ENCODE measurements around the gene FGA. TPM values are rescaled to one million over a fixed set of nuclear protein-coding genes. Genes with fewer than 3 reads are reported as not detected.

FGA gene
- total RNA-seq, 1 donor from 2014 or later = not detected

DNA sequence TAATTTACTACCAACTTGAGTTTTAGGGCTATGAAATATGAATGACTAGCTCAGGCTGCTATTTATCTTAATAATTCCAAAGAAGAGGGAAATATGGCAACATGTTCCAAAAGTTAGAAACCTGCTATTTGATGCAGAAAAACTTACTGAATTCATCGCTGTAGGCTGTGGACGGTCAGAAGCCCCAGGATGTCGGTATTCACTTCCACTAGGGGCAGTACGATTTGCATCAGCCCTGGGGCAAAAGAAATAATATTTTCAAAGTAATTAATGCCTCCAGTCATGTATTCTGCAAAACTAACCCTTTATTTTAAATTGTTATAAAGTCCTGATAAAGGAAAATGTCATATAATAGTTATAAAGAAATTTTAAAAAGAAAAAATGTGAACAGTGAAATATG lies 44.9 kb downstream of the FGA start:
- intact Hi-C loops (cut with micrococcal nuclease) = no loop called here

DNA sequence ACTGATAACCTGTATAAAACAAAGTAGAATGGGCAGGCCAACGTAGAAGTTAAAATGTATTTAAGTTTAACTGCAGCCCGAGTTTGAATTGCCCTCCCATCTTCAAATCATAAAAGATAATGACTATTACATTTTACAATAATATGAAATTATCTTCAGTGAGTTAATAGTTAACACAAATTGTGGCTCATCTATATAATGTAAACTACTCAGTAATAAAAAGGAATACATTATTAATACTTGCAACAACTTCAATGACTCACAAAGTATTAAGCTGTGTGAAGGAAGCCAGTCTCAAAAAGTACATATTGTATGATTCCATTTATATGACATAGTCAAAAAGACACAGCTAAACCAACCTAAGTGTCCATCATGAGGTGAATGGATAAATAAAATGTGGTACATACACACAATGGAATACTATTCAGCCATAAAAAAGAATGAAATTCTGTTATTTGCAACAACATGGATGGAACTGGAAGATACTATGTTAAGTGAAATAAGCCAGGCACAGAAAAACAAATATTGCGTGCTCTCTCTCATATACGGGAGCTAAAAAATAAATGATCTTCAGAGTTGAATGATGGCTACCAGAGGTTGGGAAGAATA lies 48.2 kb downstream of the FGA start:
- intact Hi-C loops (cut with micrococcal nuclease) = no loop called here

Other genes starting within 250 kb of the FGA start
- not detected in 2 replicates for gene DCHS2, start 98.9 kb downstream of the FGA start, total RNA-seq
- gene PLRG1, start 40.3 kb downstream of the FGA start, total RNA-seq = 80.9 and 84.1 TPM in 2 replicates
- not detected in 2 replicates for gene FGB, start 27.7 kb downstream of the FGA start, total RNA-seq
- not detected in 2 replicates for gene FGG, start 21.9 kb upstream of the FGA start, total RNA-seq
- gene LRAT, start 153.3 kb upstream of the FGA start, total RNA-seq = not detected in 2 replicates
- not detected in 2 replicates for gene RBM46, start 190.5 kb upstream of the FGA start, total RNA-seq